ENCODE results near the gene BIN1. TPM values are rescaled to one million over a fixed set of nuclear protein-coding genes. Genes with fewer than 3 reads are reported as not detected.

Gene BIN1
- total and polyA plus RNA-seq, 2 of the 4 experiments (the other 2 are of a cell fraction): 18.1 to 25.7 TPM

- H4K8ac ChIP-seq (ENCODE audit: low read depth in 2 of 2, low read length in 2 of 2): no peak overlapping the region
- in situ Hi-C loops (cut with MboI; ENCODE audit: low sequenced_read_pairs) (no loop called here), dilution Hi-C loops (cut with HindIII; ENCODE audit: low sequenced_read_pairs, unreplicated experiment) (no loop called here), intact Hi-C loops (cut with micrococcal nuclease) (no loop called here)
- H2AK9ac ChIP-seq (replicated peaks; ENCODE audit: low read depth, low read length, poor library complexity): no peak overlapping the region
- POLR2A ChIA-PET (ENCODE audit: unreplicated experiment): no interaction called here
- H3K14ac ChIP-seq (replicated peaks; ENCODE audit: low read depth, low read length): no peak overlapping the region
- H2BK15ac ChIP-seq (ENCODE audit: low read depth, low read length): no peak overlapping the region
- H4K91ac ChIP-seq (ENCODE audit: insufficient read depth, low read depth, low read length): no peak overlapping the region
- no peaks in the 10 kb centered on the region for H3K9me3 ChIP-seq (ENCODE audit: control insufficient read depth, insufficient read depth, low read length)
- H2BK5ac ChIP-seq (ENCODE audit: low read depth, low read length, poor library complexity, severe bottlenecking): no peak overlapping the region
- no peak overlapping the region for H3K4me3 ChIP-seq (ENCODE audit: insufficient read depth, low read depth, low read length)
- WGBS, 2 experiments (ENCODE audit: extremely low coverage in 2 of 2, insufficient read length in 1 of 2): 100% methylated on average over 1 of the region's 12 CpGs; no CpG with 5 or more reads in 1 of the 2 experiments
- no peak overlapping the region for H2BK20ac ChIP-seq (ENCODE audit: low read depth, low read length)
- no peak overlapping the region for H3K9ac ChIP-seq (ENCODE audit: low read depth, low read length)
- H3K36me3 ChIP-seq (ENCODE audit: control insufficient read depth, insufficient read depth, low read length): no peaks in the 10 kb centered on the region
- TF ChIP-seq USF2 (IDR thresholded peaks at IDR 0.05; ENCODE audit: low read depth, low read length) (no peak), MAFK (IDR thresholded peaks at IDR 0.05; ENCODE audit: low read depth, low read length) (no peak), SMC3 (IDR thresholded peaks at IDR 0.05; ENCODE audit: low read depth, low read length) (no peak), RAD21 (IDR thresholded peaks at IDR 0.05; ENCODE audit: low read length) (no peak), NFE2L2 (IDR thresholded peaks at IDR 0.05; ENCODE audit: low read depth, low read length) (no peak), FOS (IDR thresholded peaks at IDR 0.05; ENCODE audit: low read depth, low read length) (no peak), MXI1 (IDR thresholded peaks at IDR 0.05; ENCODE audit: borderline replicate concordance, low read depth, low read length) (no peak), RFX5 (IDR thresholded peaks at IDR 0.05; ENCODE audit: low read depth, low read length) (no peak), RCOR1 (IDR thresholded peaks at IDR 0.05; ENCODE audit: insufficient replicate concordance, low read length) (no peak), BHLHE40 (IDR thresholded peaks at IDR 0.05; ENCODE audit: low read depth, low read length) (no peak), ELK1 (IDR thresholded peaks at IDR 0.05; ENCODE audit: borderline replicate concordance, low read depth, low read length) (no peak), CTCF (conservative IDR thresholded peaks at IDR 0.05; ENCODE audit: low read depth, low read length) (no peak), CEBPB (IDR thresholded peaks at IDR 0.05; ENCODE audit: low read depth, low read length) (no peak), CHD1 (IDR thresholded peaks at IDR 0.05; ENCODE audit: low read depth, low read length) (no peak), MAZ (IDR thresholded peaks at IDR 0.05; ENCODE audit: borderline replicate concordance, low read depth, low read length) (no peak), POLR2A (IDR thresholded peaks at IDR 0.05; ENCODE audit: low read depth, low read length) (no peak)
- no peak overlapping the region for H3K18ac ChIP-seq (ENCODE audit: low read depth, low read length)
- H3K4me2 ChIP-seq (ENCODE audit: low read depth, low read length): no peak overlapping the region
- DNase-seq: no peak
- H3K56ac ChIP-seq (ENCODE audit: extremely low read depth, insufficient read depth, low read length): no peak overlapping the region
- BruUV-seq (replicated peaks): no TSS peak
- H3K4me1 ChIP-seq (ENCODE audit: control insufficient read depth, insufficient read depth, low read length): no peaks in the 10 kb centered on the region
- H2BK120ac ChIP-seq (ENCODE audit: low read depth, low read length): no peak overlapping the region
- H4K5ac ChIP-seq (ENCODE audit: low read depth, low read length): no peak overlapping the region
- H3K23ac ChIP-seq (ENCODE audit: low read depth, low read length): no peak overlapping the region
- peaks cover 11% of the 10 kb centered on the region for H3K27me3 ChIP-seq (ENCODE audit: control insufficient read depth, insufficient read depth, low read length)
- H3K27ac ChIP-seq (ENCODE audit: insufficient read depth, low read length): no peak overlapping the region
- H2AK5ac ChIP-seq (ENCODE audit: low read depth, low read length): no peak overlapping the region
- no peak overlapping the region for H2AFZ ChIP-seq (replicated peaks; ENCODE audit: low read length, poor library complexity)
- H3K9me1 ChIP-seq (ENCODE audit: insufficient read depth, low read length): no peaks in the 10 kb centered on the region
- CTCF ChIA-PET: no interaction called here
- ATAC-seq (ENCODE audit: low read depth): no peak
- no peak overlapping the region for H3K4ac ChIP-seq (ENCODE audit: low read depth, low read length)
- H4K20me1 ChIP-seq (ENCODE audit: insufficient read depth, low read length): no peaks in the 10 kb centered on the region
- no peaks in the 10 kb centered on the region for H3K79me1 ChIP-seq (ENCODE audit: low read depth in 1 of 2, low read length in 2 of 2)
These were observed 31.3 kb upstream of the BIN1 start for GRCh38 chr2:127138281-127138680.

All from IMR-90 (cell line).